HepG2 (cell line): ENCODE results near the gene SCUBE1. TPM values are rescaled to one million over a fixed set of nuclear protein-coding genes. Genes with fewer than 3 reads are reported as not detected.

Experiments used
- ARID3A ChIP-seq: IDR thresholded peaks from 2 replicates; pipeline ENCODE4 v1.6.1; 2012; ENCODE audit warnings: low read depth, low read length, improper control_type of control experiment
- ATF1 ChIP-seq: IDR thresholded peaks from 2 replicates; pipeline ENCODE4 v1.6.1; 2016; ENCODE audit warnings: mild to moderate bottlenecking, control low read depth
- EHMT2 ChIP-seq: fragments of 200-600 bp; sonication (generic); IDR thresholded peaks from 2 replicates; pipeline ENCODE4 v1.7.0; 2017; ENCODE audit warnings: antibody characterized with exemption, low read depth, low read length, borderline replicate concordance
- FOSL1 ChIP-seq: sonication (generic); formaldehyde crosslinking; IDR thresholded peaks from 2 replicates; pipeline ENCODE4 v1.9.0; 2021; ENCODE audit warnings: missing genetic modification reagents, borderline replicate concordance
- GABPB1 ChIP-seq: IDR thresholded peaks from 2 replicates; pipeline ENCODE4 v1.6.1; 2016; ENCODE audit warnings: mild to moderate bottlenecking, missing genetic modification reagents, moderate library complexity, missing compliant biosample characterization
- GZF1 ChIP-seq: sonication (generic); formaldehyde crosslinking; IDR thresholded peaks from 2 replicates; pipeline ENCODE4 v1.5.1; 2020; ENCODE audit warnings: mild to moderate bottlenecking, missing genetic modification reagents
- KAT2B ChIP-seq: fragments of 150-350 bp; IDR thresholded peaks from 2 replicates; pipeline ENCODE4 v1.6.1; 2014; ENCODE audit warnings: low read depth, low read length, borderline replicate concordance
- MED13 ChIP-seq: sonication (generic); formaldehyde crosslinking; IDR thresholded peaks from 2 replicates; pipeline ENCODE4 v1.5.0; 2020; ENCODE audit warnings: missing genetic modification reagents
- NBN ChIP-seq: fragments of 450-650 bp; conservative IDR thresholded peaks from 2 replicates; pipeline ENCODE4 v1.6.1; 2017
- NFATC3 ChIP-seq: sonication (generic); formaldehyde crosslinking; IDR thresholded peaks from 2 replicates; pipeline ENCODE4 v1.5.1; 2020; ENCODE audit warnings: mild to moderate bottlenecking, missing genetic modification reagents
- PHF20 ChIP-seq: sonication (generic); formaldehyde crosslinking; IDR thresholded peaks from 2 replicates; pipeline ENCODE4 v1.5.0; 2020; ENCODE audit warnings: mild to moderate bottlenecking, missing genetic modification reagents
- PTBP1 ChIP-seq: fragments of 200-400 bp; formaldehyde crosslinking; IDR thresholded peaks from 2 replicates; pipeline ENCODE4 v1.6.1; 2018; ENCODE audit warnings: low read length, low read depth; ENCODE audit not compliant: poor library complexity, severe bottlenecking
- REXO4 ChIP-seq: sonication (generic); formaldehyde crosslinking; IDR thresholded peaks from 2 replicates; pipeline ENCODE4 v1.8.0; 2022; ENCODE audit warnings: missing genetic modification reagents, mild to moderate bottlenecking, borderline replicate concordance
- RFXAP ChIP-seq: sonication (generic); formaldehyde crosslinking; IDR thresholded peaks from 2 replicates; pipeline ENCODE4 v1.4.0; 2020; ENCODE audit warnings: missing genetic modification reagents, borderline replicate concordance
- SCMH1 ChIP-seq: sonication (generic); formaldehyde crosslinking; IDR thresholded peaks from 2 replicates; pipeline ENCODE4 v1.9.0; 2021; ENCODE audit warnings: missing genetic modification reagents, mild to moderate bottlenecking, borderline replicate concordance
- SIN3B ChIP-seq: fragments of 150-350 bp; IDR thresholded peaks from 2 replicates; pipeline ENCODE4 v1.6.1; 2014; ENCODE audit warnings: low read length
- SKI ChIP-seq: fragments of 450-650 bp; IDR thresholded peaks from one replicate; pipeline ENCODE4 v1.6.1; 2018; ENCODE audit warnings: mild to moderate bottlenecking; ENCODE audit not compliant: partially characterized antibody
- SRSF9 ChIP-seq: fragments of 200-400 bp; formaldehyde crosslinking; IDR thresholded peaks from 2 replicates; pipeline ENCODE4 v1.6.1; 2018; ENCODE audit warnings: borderline replicate concordance, mild to moderate bottlenecking, low read depth, low read length; ENCODE audit not compliant: insufficient read depth, poor library complexity, severe bottlenecking
- SRY ChIP-seq: sonication (generic); formaldehyde crosslinking; IDR thresholded peaks from 2 replicates; pipeline ENCODE4 v1.8.0; 2022; ENCODE audit warnings: mild to moderate bottlenecking, missing genetic modification reagents
- TGIF2 ChIP-seq: IDR thresholded peaks from 2 replicates; pipeline ENCODE4 v1.6.1; 2016; ENCODE audit warnings: control low read depth, missing compliant biosample characterization
- ZBTB42 ChIP-seq: sonication (generic); formaldehyde crosslinking; IDR thresholded peaks from 2 replicates; pipeline ENCODE4 v1.5.0; 2020; ENCODE audit warnings: mild to moderate bottlenecking, missing genetic modification reagents
- ZKSCAN5 ChIP-seq: sonication (generic); formaldehyde crosslinking; IDR thresholded peaks from 2 replicates; pipeline ENCODE4 v1.5.1; 2020; ENCODE audit warnings: mild to moderate bottlenecking, missing genetic modification reagents
- ZNF530 ChIP-seq: sonication (generic); formaldehyde crosslinking; IDR thresholded peaks from 2 replicates; pipeline ENCODE4 v1.5.0; 2020; ENCODE audit warnings: low read depth, mild to moderate bottlenecking, missing genetic modification reagents
- ZNF570 ChIP-seq: sonication (generic); formaldehyde crosslinking; IDR thresholded peaks from 2 replicates; pipeline ENCODE4 v1.4.0; 2020; ENCODE audit warnings: mild to moderate bottlenecking, missing genetic modification reagents, borderline replicate concordance
- ZNF589 ChIP-seq: sonication (generic); formaldehyde crosslinking; conservative IDR thresholded peaks from 2 replicates; pipeline ENCODE4 v1.8.0; 2022; ENCODE audit warnings: mild to moderate bottlenecking, moderate library complexity, missing genetic modification reagents
- ZNF614 ChIP-seq: IDR thresholded peaks from 2 replicates; pipeline ENCODE4 v1.6.1; 2018; ENCODE audit warnings: missing biosample characterization, missing genetic modification reagents, inconsistent platforms, borderline replicate concordance
- ZNF709 ChIP-seq: sonication (generic); formaldehyde crosslinking; IDR thresholded peaks from 2 replicates; pipeline ENCODE4 v1.5.0; 2020; ENCODE audit warnings: mild to moderate bottlenecking, missing genetic modification reagents
- ZNF724P ChIP-seq: sonication (generic); formaldehyde crosslinking; IDR thresholded peaks from 2 replicates; pipeline ENCODE4 v1.8.0; 2022; ENCODE audit warnings: missing genetic modification reagents, borderline replicate concordance
- ZNF790 ChIP-seq: sonication (generic); formaldehyde crosslinking; IDR thresholded peaks from 2 replicates; pipeline ENCODE4 v1.8.0; 2022; ENCODE audit warnings: missing genetic modification reagents, mild to moderate bottlenecking, borderline replicate concordance
- polyA plus RNA-seq, 8 experiments: library from polyadenylated mRNA; depleted of rRNA in 3 of 8; stranded (reverse) in 7 of 8; unstranded in 1 of 8; fragments of >200 nt; fragmentation: Illumina TruSeq in 4 of 8; extraction: Trizol in 4 of 8; gene quantifications; 2 replicates each; pipeline versions ENCODE4 v1.2.1 to v1.2.3, GENCODE V29; 2011 to 2016; ENCODE audit warnings: low read depth in 4 of 8, missing spikeins in 1 of 8, mixed read lengths in 1 of 8; ENCODE audit not compliant: insufficient read depth in 1 of 8
- total RNA-seq, 5 experiments: library from RNA; depleted of rRNA; stranded (reverse); fragments of >200 nt; fragmentation: Illumina TruSeq; extraction: Trizol; gene quantifications; 2 replicates each; pipeline ENCODE4 v1.2.3, GENCODE V29; 2016; ENCODE audit warnings: low read depth in 1 of 5

The SCUBE1 gene
- total and polyA plus RNA-seq, 2 of the 13 experiments (the other 11 are each of a cell fraction or from before 2014, with no cell fraction given), result under 0.01 to 0.05 TPM

- TF ChIP-seq REXO4 (CRISPR knock-in tag), result no peak; the same call in 1 of the 2 replicates
- no peak for TF ChIP-seq EHMT2
- no peak for TF ChIP-seq SCMH1 (CRISPR knock-in tag)
- TF ChIP-seq PHF20 (CRISPR knock-in tag), result no peak
- no peak for TF ChIP-seq SRSF9
- no peak for TF ChIP-seq ZNF570 (CRISPR knock-in tag)
- TF ChIP-seq TGIF2 (CRISPR knock-in tag), result no peak; the same call in 1 of the 2 replicates
- TF ChIP-seq ZNF530, result no peak
- TF ChIP-seq ZKSCAN5 (CRISPR knock-in tag), result no peak
- no peak for TF ChIP-seq KAT2B
- no peak for TF ChIP-seq GZF1 (CRISPR knock-in tag)
- TF ChIP-seq ZNF790, result peak; percentile 20; the same call in 1 of the 2 replicates
- no peak for TF ChIP-seq ARID3A
- no peak for TF ChIP-seq PTBP1
- TF ChIP-seq NFATC3 (CRISPR knock-in tag), result no peak
- TF ChIP-seq FOSL1 (CRISPR knock-in tag), result no peak
- TF ChIP-seq ZBTB42 (CRISPR knock-in tag), result no peak
- no peak for TF ChIP-seq ZNF589 (CRISPR knock-in tag)
- TF ChIP-seq SKI, result peak; percentile 72
- no peak; the same call in 1 of the 2 replicates for TF ChIP-seq GABPB1
- no peak for TF ChIP-seq SIN3B
- no peak for TF ChIP-seq MED13 (CRISPR knock-in tag)
- no peak for TF ChIP-seq RFXAP (CRISPR knock-in tag)
- no peak for TF ChIP-seq ATF1 (CRISPR knock-in tag)
- TF ChIP-seq SRY (CRISPR knock-in tag), result peak; percentile 37; the same call in 1 of the 2 replicates
- TF ChIP-seq ZNF724P (CRISPR knock-in tag), result no peak
- TF ChIP-seq NBN, result no peak
- no peak for TF ChIP-seq ZNF614 (CRISPR knock-in tag)
- TF ChIP-seq ZNF709, result 0 out of 2 replicates have a peak, but pooled peaks have one; percentile 29
Measured at GRCh38 chr22:43186272-43187170, 156.7 kb downstream of the SCUBE1 start, which contains the start of gene TTLL12 (continued).
